ENCODE measurements around the gene IFI27L1. TPM values are rescaled to one million over a fixed set of nuclear protein-coding genes. Genes with fewer than 3 reads are reported as not detected.

Gene IFI27L1
- total RNA-seq, 1 experiment from 2014 or later: 8.9 TPM

DNA sequence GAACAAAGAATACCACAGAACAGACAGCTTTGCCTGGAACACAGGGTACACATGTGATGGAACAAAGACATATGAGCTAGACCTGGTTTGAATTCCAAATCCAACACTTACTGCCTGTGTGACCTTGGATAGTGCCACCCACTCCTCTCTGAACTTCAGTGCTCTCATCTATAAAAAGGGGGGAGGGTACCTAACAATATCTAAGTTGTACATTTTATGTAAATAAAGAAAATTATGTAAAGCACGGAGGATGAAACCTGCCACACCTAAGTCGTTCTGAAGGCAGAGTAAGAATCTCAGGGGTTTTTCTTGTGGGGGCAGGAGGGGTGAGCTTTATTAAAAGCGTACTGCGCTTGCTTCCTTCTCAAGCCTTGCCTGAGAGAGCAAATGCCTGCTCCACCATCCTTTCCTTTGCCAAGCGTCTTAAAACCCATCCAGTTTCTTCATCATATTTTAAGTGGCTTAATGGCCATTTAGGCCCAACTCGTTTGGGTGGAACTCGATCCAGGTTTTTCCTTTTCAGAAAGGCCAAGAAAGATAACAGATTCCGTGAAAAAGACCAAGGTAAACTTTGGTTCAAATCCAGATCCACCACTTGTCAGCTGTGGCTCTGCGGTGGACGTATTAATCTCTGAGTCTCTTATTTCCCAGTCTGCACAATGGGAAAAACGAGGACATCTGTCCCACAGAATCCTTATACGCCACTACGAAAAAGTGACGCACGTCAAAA is 1.1 kb upstream of the IFI27L1 start:
- DNase-seq (ENCODE audit: low read depth): peak; percentile 63

DNA sequence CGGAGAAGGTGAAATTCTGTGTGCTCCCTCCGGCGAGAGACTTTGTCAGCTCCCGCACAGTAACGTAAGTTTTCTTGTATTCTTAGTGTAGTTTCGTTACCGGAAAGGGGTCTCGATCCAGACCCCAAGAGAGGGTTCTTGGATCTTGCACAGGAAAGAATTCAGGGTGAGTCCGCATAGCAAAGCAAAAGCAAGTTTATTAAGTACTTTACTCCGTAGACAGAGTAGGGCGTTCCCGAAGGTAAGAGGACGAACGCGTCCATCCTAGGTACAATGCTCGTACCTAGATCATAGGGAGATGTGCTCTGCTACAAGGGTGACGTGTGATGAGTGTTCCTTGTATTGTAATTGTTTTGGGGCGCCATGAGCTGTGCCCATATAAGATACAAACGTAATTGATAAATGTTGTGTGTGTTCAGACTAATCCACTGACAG is 293 bp downstream of the IFI27L1 start:
- DNase-seq (ENCODE audit: low read depth): no peak

DNA sequence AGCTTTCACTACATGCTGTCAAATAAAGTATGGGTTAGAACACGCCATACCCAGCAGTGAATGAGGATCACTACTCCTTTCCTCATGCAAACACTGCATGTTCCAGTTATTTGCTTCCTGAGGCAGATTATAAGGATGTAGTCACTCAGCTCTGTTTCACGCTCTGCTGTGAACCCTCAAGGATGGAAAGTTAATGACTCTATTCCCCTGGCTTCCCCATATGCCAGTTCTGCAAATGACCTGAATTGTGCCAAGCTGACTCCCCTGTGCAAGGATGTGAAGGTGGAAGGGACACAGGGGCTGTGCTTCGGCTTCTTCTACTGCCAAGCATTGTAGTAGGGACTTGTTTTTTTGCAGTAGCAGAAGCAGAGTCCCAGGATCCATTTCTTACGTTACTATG is 6.8 kb downstream of the IFI27L1 start:
- DNase-seq (ENCODE audit: low read depth): no peak

DNA sequence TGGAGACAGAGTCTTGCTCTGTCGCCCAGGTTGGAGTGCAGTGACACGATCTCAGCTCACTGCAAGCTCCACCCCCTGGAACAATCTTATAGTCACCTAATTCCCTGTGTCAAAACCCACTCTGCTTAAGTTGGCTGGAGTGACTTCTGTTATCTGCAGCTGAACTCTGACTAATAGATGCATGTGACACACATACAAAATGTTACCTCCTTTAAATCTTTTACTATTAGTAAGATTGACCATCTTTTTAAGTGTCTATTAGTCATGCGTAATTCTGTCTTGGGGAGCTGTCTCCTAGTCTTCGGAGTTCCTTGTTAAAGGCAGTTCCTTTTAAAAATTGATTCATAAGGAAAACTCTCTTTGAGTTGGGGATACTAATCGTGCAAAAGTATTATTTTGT is 7.4 kb downstream of the IFI27L1 start:
- peak; percentile 15 for DNase-seq (ENCODE audit: low read depth)

DNA sequence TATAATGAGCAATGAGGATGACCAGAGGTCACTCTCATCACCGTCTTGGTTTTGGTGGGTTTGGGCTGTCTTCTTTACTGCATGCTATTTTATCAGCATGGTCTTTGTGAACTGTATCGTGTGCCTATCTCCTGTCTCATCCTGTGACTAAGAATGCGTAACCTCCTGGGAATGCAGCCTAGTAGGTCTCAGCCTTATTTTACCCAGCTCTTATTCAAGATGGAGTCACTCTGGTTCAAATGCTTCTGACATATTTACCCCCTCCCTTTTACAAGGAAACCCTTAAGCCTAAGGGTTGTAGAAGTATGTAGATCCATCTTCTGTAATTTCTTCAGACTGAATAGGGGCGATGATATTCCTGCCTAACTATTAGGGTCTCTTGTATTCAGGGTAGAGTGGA is 8.4 kb downstream of the IFI27L1 start:
- peak; percentile 50 for DNase-seq (ENCODE audit: low read depth)

DNA sequence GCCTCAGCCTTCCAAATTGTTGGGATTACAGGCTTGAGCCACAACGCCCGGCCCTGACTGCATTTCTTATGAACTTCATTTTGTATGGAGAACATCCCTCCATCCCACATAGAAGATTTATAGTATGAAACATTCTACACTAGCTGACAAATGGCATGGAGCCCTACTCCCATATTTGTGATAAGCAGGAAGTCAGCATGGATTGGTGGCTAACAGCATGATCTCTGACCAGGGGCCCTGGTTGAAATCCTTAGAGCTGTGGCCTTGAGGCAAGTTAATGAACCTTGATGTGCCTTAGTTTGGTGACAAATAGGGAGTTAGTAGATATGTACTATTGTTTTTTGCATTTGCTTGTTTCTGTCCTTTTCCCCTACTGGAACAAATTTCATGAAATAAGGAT is 12.3 kb downstream of the IFI27L1 start:
- no peak for DNase-seq (ENCODE audit: low read depth)

DNA sequence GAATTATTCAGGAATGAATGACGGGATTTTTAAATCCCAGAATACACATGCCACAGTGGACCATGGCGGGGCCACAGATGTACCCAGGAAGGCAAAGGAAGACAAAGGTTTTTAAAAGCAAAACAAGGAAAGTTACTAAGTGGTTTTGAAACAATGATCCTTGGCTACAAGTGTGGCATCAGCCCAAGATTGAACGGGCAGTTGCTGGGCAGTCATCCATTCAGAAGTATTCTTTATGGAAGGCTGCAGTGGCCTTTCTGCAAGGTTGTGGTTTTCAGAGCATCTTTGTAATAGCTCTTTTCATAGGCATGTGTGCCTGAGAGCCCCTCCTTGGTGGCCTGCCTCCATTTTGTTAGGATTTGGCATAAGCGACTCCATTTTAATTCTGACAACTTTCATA is 16.0 kb downstream of the IFI27L1 start:
- no peak for DNase-seq (ENCODE audit: low read depth)

DNA sequence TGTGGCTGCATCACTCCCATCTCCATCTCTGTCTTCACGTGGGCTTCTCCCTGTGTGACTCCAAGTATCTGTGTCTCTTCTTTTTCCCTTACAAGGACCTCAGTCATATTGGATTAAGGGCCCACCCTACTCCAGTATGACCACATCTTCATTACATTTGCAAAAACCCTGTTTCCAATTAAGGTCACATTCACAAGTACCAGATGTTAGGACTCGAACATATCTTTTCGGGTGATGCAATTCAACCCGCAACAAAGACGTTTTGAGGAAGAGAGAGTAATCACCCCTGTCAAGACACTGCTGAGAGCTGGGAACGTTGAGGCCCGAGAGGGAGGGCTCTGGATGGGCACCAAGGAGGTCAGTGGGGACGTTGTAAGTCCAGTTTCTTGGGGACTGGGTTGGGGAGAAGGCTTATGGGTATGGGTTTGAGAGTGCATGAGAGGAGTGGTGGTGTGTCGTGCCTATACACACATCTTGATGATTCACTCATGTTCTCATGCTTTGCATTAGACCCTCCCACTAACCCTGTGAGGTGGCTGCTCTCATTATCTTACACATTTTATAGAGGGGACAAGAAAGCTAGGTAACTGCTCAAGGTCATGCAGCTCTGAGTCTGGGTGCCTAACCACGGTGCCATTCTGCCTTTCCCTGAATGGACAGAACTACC is 17.3 kb downstream of the IFI27L1 start:
- no peak for DNase-seq (ENCODE audit: low read depth)

DNA sequence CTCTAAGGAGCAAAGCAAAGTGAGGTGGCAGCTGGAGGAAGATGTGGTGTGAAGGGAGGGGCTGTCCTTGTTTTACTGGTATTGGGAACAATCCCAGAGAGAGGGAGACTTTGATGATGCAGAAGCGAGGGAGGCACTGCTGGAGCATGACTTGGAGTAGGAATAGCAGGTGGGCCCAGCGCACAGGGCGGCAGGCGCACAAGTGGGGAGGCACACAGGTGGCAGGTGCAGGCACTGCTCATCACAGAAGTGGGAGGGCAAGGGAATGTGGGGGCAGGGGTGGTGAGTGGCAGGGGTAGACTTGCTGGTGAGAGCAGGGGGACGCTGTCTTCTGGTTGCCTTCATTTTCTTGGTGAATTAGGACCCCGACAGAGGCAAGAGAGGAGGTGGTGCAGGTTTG is 17.9 kb downstream of the IFI27L1 start:
- no peak for DNase-seq (ENCODE audit: low read depth)

DNA sequence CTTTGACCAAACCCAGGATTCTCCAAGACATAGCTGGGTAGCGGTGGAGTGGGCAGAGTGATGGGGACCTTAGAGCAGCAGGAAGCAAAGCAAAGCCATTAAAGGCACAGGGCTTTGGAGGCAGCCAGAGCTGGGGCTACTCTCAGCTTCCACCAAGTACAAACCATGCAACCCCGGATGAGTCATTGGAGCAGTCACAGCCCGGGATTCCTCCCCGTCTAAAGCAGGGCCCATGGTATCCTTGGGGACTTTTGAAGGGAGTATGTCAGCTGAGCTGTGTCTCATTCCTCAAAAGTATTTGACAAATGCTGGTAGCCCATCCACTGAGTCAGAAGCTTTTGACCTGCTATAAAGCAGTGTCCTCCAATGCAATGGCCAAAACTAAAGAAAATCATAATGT is 19.7 kb downstream of the IFI27L1 start:
- DNase-seq (ENCODE audit: low read depth): peak; percentile 72

DNA sequence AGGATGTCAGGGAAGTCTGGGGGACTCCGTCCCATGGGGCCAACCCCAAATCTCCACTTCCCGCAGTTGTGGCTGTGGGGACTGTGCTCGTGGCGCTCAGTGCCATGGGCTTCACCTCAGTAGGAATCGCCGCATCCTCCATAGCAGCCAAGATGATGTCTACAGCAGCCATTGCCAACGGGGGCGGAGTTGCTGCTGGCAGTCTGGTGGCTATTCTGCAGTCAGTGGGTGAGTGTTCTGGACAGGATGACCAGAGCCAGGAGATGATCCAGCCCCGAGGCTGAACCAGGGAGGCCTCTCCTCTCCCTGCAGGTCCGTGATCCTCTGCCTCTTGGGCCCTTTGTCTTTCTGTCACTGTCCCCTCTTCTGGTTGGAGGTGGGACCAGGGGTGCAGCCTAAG is 20.6 kb downstream of the IFI27L1 start:
- no peak for DNase-seq (ENCODE audit: low read depth)

DNA sequence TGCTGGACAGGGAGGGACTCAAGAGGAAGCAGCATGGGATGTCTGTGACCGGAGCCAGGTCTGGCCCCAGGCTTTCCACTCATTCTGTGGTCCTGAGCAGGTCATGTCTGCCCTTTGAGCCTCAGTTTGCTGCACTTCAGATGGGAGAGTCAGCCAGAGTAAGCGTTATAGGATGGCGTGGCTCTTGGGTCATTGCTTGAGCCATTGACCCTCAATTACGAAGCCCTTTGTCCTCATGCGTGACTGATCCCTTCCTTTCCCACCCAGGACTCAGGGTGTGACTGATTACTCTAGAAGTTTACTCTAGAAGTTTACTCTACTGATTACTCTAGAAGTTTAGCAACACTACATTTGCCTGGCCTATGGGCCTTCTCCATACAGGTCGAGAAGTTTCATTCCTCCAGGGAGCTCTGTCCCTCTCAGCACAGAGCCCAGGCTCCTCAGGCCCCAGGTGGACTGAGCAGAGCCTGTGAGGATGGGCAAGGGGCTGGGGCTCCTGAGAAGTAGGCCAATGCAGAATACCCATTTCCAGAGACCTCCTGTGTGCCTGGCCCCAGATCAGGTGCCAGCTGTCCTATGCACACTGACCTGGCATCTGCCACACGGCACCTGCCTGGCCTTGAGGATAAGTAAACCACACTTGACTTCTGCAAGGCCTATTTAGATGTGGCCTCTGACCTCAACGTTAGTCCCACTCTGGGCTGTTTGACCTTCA is 21.8 kb downstream of the IFI27L1 start:
- DNase-seq (ENCODE audit: low read depth): no peak

DNA sequence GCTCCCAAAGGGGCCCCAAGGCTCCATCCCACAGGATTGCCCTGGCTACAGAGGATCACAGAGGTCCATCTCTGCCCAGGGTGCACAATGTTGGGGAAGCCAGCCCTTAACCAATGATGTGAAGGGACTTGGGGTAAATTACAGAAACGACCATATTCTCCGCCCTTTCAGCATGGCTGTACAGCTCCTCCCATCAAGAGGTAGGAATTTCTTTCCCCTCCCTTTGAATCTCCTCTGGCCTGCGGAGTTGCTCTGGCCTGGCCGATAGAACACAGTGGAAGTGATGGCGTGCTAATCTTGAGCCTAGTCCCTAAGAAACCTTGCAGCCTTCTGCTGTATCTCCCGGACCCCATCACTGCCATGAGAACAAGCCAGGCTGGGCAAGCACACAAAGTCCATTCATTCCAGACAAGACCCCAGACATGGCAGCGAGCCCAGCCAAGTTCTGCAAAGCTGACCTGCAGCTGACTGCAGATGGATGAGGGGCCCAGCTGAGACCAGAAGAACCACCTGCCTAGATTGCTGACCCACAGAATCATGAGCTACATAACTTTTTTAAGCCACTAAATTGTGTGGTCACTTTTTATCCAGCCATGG is 22.5 kb downstream of the IFI27L1 start:
- DNase-seq (ENCODE audit: low read depth): no peak

DNA sequence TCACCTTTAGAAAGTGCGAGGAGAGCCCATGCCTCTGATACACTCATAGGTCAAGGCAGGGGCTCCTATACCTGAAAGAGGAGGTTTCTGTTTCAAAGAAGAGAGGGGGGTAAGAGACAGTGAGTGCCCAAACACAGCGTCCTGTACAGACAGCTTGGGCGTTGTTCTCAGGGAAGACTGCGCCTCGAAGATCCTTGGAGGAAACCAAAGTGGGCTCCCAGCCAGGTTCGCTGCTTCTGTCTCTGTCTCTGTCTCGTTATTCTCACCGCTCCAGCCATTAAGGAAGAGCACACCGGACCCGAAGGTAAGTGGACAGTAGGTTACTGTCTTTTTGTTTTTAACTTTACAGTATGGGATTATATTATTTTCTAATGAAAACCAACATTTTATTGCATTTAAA is 23.6 kb downstream of the IFI27L1 start:
- no peak for DNase-seq (ENCODE audit: low read depth)

DNA sequence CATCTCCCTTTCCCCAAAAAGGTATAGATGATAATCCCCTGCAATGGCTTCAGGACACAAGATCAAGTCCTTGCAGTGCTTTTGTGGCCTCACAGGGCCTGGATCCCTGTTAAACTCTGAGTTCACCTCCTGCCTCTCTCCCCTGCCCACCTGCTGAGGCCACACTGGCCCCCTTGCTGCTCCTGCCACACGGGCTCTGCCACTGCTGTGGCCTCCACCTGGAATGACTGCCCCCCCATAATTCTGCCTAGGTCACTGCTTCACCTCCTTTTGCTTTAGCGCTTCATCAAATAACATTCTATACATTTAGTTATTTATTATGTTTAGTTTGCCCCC is 28.8 kb downstream of the IFI27L1 start:
- no peak for DNase-seq (ENCODE audit: low read depth)

DNA sequence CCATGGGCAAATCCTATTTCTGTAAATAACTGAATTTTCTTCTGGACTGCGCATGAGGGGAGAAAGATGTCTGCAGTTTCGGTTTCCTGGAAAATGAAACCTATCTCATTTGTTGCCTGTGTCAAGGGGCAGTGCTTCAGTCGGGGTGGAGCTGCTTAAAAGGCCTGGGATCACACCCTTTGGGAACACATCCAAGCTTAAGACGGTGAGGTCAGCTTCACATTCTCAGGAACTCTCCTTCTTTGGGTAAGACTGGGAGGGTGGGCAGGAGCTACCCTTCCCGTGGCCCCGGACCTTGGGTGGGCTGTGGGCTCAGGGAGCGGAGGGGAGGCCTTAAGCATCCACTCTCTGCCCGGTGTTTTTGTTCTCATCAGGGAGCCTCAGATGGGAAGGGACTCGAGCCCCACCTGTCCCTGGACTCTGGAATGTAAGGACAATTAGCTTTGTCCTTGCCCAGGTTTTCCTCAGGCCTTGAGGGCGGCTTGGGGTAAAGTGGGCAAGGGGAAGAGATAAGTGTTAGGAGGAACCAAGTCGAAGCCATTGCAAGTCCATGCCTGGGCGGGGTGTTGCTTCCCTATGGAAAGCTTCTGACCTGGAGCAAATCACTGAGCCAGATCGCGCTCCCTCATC is 29.6 kb downstream of the IFI27L1 start, which contains the start of gene IFI27:
Gene IFI27, plus strand, starts transcription at position 185 of the 630 bp plus-strand sequence.
- peak; percentile 41 for DNase-seq (ENCODE audit: low read depth)

DNA sequence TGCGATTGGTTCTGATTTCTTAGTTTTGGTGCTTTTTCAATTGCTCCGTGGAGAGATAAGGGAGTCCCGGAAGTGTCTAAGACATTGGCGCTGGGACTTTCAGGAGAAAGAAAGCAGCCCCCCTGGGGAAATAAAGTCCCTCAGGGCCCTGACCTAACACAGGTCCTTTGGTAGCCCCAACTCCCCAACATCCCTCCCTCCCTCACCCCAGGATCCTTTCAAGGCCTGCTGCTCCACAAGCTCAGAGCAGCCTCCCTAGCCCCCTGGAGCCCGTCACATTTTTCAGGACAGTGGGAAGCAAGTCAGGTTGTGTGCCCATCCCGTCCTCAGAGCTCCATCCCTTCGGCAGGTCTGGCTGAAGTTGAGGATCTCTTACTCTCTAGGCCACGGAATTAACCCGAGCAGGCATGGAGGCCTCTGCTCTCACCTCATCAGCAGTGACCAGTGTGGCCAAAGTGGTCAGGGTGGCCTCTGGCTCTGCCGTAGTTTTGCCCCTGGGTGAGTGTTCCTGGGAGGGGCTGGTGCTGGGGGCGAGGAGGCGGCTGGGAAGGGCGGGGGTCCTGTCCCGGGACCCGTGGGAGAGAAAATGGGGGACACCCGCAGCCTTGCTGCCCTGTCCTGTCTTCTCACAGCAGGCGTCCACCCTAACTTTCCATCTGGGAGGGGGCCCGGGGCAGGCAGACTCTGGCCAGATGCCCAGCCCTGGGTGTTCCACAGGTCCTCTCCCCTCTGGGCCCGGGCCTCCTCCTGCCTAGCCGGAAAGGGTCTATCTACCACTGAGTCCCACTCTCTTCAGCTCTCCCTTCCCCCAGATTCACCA is 30.4 kb downstream of the IFI27L1 start:
- DNase-seq (ENCODE audit: low read depth): no peak

DNA sequence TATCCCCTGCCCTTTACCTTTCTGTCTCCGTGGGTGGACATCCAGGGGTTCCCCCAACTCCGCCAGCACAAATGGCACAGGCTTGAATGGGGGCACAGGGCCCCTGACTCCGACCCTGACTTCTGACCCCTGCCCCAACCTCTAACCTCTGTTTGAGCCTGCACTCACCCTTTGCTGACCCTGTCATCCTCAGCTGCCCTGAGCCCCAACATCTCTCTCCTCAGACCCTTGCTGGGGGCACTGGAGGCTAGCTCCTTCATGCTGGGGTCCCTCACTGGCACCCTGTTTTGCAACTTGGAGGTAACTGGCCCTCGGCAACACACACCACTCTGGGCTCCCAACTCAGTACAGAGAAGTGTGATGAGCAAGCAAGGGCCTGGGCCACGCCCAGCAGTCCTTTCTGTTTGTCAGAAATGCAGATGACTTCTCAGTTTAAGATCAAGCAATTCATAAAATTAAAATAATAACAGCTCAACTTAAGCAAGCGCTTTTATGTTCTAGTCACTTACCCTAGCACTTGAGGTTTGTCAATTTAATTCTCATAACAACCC is 31.5 kb downstream of the IFI27L1 start:
- no peak for DNase-seq (ENCODE audit: low read depth)

DNA sequence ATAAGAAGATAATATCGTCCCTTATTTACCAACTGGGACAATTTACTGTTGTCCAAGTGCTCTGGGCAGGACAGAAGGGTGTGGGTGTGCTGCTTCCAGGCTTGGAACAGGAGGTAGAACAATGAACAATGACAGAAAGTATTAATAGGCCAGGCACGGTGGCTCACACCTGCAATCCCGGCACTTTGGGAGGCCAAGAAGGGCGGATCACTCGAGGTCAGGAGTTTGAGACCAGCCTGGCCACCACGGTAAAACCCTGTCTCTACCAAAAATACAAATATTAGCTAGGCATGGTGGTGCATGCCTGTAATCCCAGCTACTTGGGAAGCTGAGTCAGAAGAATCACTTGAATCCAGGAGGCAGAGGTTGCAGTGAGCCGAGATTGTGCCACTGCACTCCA is 32.0 kb downstream of the IFI27L1 start:
- no peak for DNase-seq (ENCODE audit: low read depth)

DNA sequence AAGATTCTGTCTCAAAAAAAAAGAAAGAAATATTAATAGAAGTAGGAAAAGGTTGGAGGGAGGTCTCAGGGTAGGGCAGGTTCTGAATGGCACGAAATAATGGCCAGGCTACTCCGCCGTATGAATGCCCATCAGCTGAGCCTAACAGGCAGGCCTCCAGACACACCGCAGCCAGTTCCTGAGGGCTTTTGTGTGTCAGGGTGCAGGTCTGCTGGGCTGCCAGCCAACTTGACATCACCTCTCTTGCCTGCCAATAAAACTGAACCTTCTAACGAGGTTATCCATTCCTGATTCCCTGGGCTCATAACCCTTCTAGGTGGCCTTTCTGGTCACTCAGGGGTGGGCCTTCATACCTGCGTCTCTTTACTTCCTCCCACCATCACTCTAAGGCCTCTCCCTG is 32.4 kb downstream of the IFI27L1 start:
- DNase-seq (ENCODE audit: low read depth): no peak
